Caco-2 (cell line): ENCODE data around the gene BLOC1S3. TPM values are rescaled to one million over a fixed set of nuclear protein-coding genes. Genes with fewer than 3 reads are reported as not detected.

ENCODE experiments used
- BruUV-seq: library from RNA; stranded (reverse); fragments of 400-500 nt; replicated peaks from 2 replicates; lab custom pipeline; 2021; lab: Mats Ljungman, UMichigan
- CTCF ChIA-PET: fragments of 300-600 bp; sonication (Branson Sonifier 250); formaldehyde crosslinking; loops from one replicate; lab custom pipeline; 2022; ENCODE audit warnings: antibody characterized with exemption; lab: Charles Lee
- POLR2A ChIA-PET: fragments of 300-600 bp; sonication (Branson Sonifier 250); formaldehyde crosslinking; loops from one replicate; lab custom pipeline; 2022; ENCODE audit warnings: antibody characterized with exemption; lab: Charles Lee
- DNase-seq, 2 experiments: peaks; one replicate each; pipeline versions ENCODE4 v3.0.0 to v3.0.0-alpha.2; 2020 to 2022
- H3K27me3 ChIP-seq: replicated peaks from 2 replicates; pipeline ENCODE4 v1.6.0; 2011; ENCODE audit warnings: low read length; ENCODE audit not compliant: control insufficient read depth, insufficient read depth
- H3K36me3 ChIP-seq: 2 replicates; pipeline ENCODE4 v1.5.1; 2011; ENCODE audit warnings: low read length; ENCODE audit not compliant: control insufficient read depth, insufficient read depth
- H3K4me1 ChIP-seq: fragments of 250-450 bp; sonication (Bioruptor Pico); 2 replicates; pipeline ENCODE4 v1.5.1; 2020; ENCODE audit warnings: mild to moderate bottlenecking
- H3K4me3 ChIP-seq: 2 replicates; pipeline ENCODE4 v1.5.1; 2011; ENCODE audit warnings: low read depth, mild to moderate bottlenecking, control low read depth, low read length
- H3K9me3 ChIP-seq: fragments of 250-450 bp; sonication (Bioruptor Pico); 2 replicates; pipeline ENCODE4 v1.5.1; 2020; ENCODE audit warnings: mild to moderate bottlenecking, moderate library complexity
- H3K27ac Mint-ChIP-seq: one replicate; pipeline ENCODE4 v1.8.0; 2022; ENCODE audit warnings: mixed read lengths; ENCODE audit not compliant: unreplicated experiment
- H3K27me3 Mint-ChIP-seq: one replicate; pipeline ENCODE4 v1.8.0; 2022; ENCODE audit warnings: mixed read lengths; ENCODE audit not compliant: insufficient read depth, unreplicated experiment
- H3K36me3 Mint-ChIP-seq: one replicate; pipeline ENCODE4 v1.8.0; 2022; ENCODE audit warnings: mild to moderate bottlenecking, mixed read lengths; ENCODE audit not compliant: insufficient read depth, unreplicated experiment
- H3K4me1 Mint-ChIP-seq: one replicate; pipeline ENCODE4 v1.8.0; 2022; ENCODE audit warnings: low read depth, mixed read lengths; ENCODE audit not compliant: unreplicated experiment
- H3K4me3 Mint-ChIP-seq: one replicate; pipeline ENCODE4 v1.8.0; 2022; ENCODE audit warnings: mild to moderate bottlenecking, moderate library complexity, mixed read lengths; ENCODE audit not compliant: unreplicated experiment
- H3K9me3 Mint-ChIP-seq: one replicate; pipeline ENCODE4 v1.8.0; 2022; ENCODE audit warnings: mixed read lengths; ENCODE audit not compliant: unreplicated experiment
- intact Hi-C: fragments of 100-400 bp; cut with micrococcal nuclease; formaldehyde crosslinking; loops from one replicate; pipeline ENCODE4 v1.10.0; 2022; ENCODE audit not compliant: unreplicated experiment
- total RNA-seq: library from RNA; stranded (reverse); gene quantifications from 2 replicates; pipeline ENCODE4 v1.2.3, GENCODE V29; 2022
- TF ChIP-seq, protein P1 (sequence below), 2 experiments: fragments of 200-600 bp in 1 of 2; IDR thresholded peaks; 1 replicate in 1 of 2; 2 replicates in 1 of 2; pipeline versions ENCODE4 v1.5.1 to v1.8.0; 2011 to 2022; ENCODE audit warnings: antibody characterized with exemption in 1 of 2, control low read depth in 1 of 2, inconsistent platforms in 1 of 2, low read depth in 1 of 2, low read length in 1 of 2, mild to moderate bottlenecking in 1 of 2, moderate library complexity in 1 of 2; ENCODE audit not compliant: insufficient read depth in 1 of 2, severe bottlenecking in 1 of 2, unreplicated experiment in 1 of 2

BLOC1S3 gene
- total RNA-seq, 1 experiment from 2014 or later, result 20.4 TPM

- Mint-ChIP-seq H3K4me1 (peaks cover 6% of the 10 kb centered on the region), H3K9me3 (no peaks in the 10 kb centered on the region), H3K4me3 (no peak overlapping the region), H3K36me3 (peaks cover 14% of the 10 kb centered on the region), H3K27me3 (no peaks in the 10 kb centered on the region), H3K27ac (no peak overlapping the region)
- no peak for DNase-seq
- Histone ChIP-seq H3K4me3 (no peak overlapping the region), H3K27me3 (no peaks in the 10 kb centered on the region), H3K36me3 (0 out of 2 replicates have a peak, but pooled peaks cover 2% of the 10 kb centered on the region), H3K4me1 (no peaks in the 10 kb centered on the region), H3K9me3 (no peaks in the 10 kb centered on the region)
- TF ChIP-seq, protein P1, sequence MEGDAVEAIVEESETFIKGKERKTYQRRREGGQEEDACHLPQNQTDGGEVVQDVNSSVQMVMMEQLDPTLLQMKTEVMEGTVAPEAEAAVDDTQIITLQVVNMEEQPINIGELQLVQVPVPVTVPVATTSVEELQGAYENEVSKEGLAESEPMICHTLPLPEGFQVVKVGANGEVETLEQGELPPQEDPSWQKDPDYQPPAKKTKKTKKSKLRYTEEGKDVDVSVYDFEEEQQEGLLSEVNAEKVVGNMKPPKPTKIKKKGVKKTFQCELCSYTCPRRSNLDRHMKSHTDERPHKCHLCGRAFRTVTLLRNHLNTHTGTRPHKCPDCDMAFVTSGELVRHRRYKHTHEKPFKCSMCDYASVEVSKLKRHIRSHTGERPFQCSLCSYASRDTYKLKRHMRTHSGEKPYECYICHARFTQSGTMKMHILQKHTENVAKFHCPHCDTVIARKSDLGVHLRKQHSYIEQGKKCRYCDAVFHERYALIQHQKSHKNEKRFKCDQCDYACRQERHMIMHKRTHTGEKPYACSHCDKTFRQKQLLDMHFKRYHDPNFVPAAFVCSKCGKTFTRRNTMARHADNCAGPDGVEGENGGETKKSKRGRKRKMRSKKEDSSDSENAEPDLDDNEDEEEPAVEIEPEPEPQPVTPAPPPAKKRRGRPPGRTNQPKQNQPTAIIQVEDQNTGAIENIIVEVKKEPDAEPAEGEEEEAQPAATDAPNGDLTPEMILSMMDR (IDR thresholded peaks at IDR 0.05; ENCODE audit: insufficient read depth in 1 of 2, low read depth in 1 of 2, low read length in 1 of 2, severe bottlenecking in 1 of 2, unreplicated experiment in 1 of 2), result no peak
- ChIA-PET POLR2A (no interaction called here), CTCF (no interaction called here)
- no TSS peak for BruUV-seq
- intact Hi-C loops, result no loop called here
These were observed 4.8 kb upstream of the BLOC1S3 start for GRCh38 chr19:45173816-45174215.

DNA sequence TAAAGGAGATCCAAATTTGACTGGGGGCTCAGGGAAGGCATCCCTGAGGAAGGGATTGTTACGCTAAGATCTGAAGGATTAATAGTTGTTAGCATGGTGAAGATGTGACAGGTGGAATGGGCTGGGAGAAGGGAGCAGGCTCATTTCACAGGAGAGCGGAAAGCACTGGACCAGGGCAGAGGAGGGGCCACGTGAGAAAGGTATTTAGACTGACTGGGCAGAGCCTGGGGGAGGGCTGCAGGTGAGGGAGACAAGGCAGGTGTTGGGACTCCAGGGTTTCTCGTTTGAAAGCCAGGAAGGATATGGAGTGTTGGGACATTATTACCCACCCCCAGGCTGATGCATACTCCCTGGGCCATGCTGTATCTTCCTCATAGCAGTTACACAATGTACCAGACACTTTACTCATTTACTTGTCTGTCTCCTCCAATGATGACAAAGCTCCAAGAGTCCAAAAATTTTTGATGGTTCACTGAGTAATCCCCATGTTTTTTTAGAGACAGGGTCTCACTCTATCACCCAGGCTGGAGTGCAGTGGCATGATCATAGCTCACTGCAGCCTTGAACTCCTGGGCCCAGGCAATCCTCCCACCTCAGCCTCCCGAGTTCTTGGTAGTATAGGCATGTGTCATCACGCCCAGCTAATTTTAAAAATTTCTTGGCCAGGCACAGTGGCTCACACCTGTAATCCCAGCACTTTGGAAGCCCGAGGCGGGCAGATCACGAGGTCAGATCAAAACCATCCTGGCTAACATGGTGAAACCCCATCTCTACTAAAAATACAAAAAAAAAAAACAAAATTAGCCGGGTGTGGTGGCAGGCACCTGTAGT, 2.9 kb upstream of the BLOC1S3 start:
- POLR2A ChIA-PET, result interaction anchor here (0.6 to 0.7 kb wide), 2 partner anchors 303 to 389 kb away, joined by 3 to 5 read pairs; no protein-coding TSS in a partner anchor
- peaks cover 7% of the 10 kb centered on the region for H3K4me1 Mint-ChIP-seq
- H3K27ac Mint-ChIP-seq, result no peak overlapping the region
- peak overlapping the region; percentile 51 for H3K4me3 Mint-ChIP-seq
- Histone ChIP-seq H3K4me3 (no peak overlapping the region), H3K36me3 (no peaks in the 10 kb centered on the region), H3K27me3 (no peaks in the 10 kb centered on the region), H3K4me1 (no peaks in the 10 kb centered on the region), H3K9me3 (no peaks in the 10 kb centered on the region)
- H3K36me3 Mint-ChIP-seq, result peaks cover 21% of the 10 kb centered on the region
- TF ChIP-seq, protein P1 (IDR thresholded peaks at IDR 0.05; ENCODE audit: insufficient read depth in 1 of 2, low read depth in 1 of 2, low read length in 1 of 2, severe bottlenecking in 1 of 2, unreplicated experiment in 1 of 2), result no peak
- H3K27me3 Mint-ChIP-seq, result no peaks in the 10 kb centered on the region
- no peak for DNase-seq
- intact Hi-C loops, result loop anchor here (5.0 kb wide), 1 partner anchor 232 kb away; the partner anchor contains the start of genes POLR1G and PPP1R13L
- no TSS peak for BruUV-seq
- no peaks in the 10 kb centered on the region for H3K9me3 Mint-ChIP-seq
- CTCF ChIA-PET, result no interaction called here

- H3K9me3 ChIP-seq, result no peaks in the 10 kb centered on the region
- Mint-ChIP-seq H3K9me3 (no peaks in the 10 kb centered on the region), H3K27me3 (no peaks in the 10 kb centered on the region), H3K4me1 (peaks cover 11% of the 10 kb centered on the region), H3K36me3 (peaks cover 28% of the 10 kb centered on the region), H3K4me3 (peak within 1 kb of the TSS; percentile 85), H3K27ac (peak within 1 kb of the TSS; percentile 88)
- no peaks in the 10 kb centered on the region for H3K27me3 ChIP-seq
- POLR2A ChIA-PET, result interaction anchor here (0.5 to 2.1 kb wide), 5 partner anchors 11 to 514 kb away, joined by 3 to 19 read pairs (median 4); partner anchors contain the start of genes PPP1R37, QPCTL and SNRPD2
- TSS peak; percentile 91 for BruUV-seq
- peak within 1 kb of the TSS; percentile 77 for H3K4me3 ChIP-seq
- CTCF ChIA-PET, result interaction anchor here (0.6 to 2.2 kb wide), 18 partner anchors 9 to 309 kb away, joined by 3 to 17 read pairs (median 4); partner anchors contain the start of gene NKPD1
- DNase-seq, result no peak
- H3K36me3 ChIP-seq, result no peaks in the 10 kb centered on the region
- intact Hi-C loops, result loop anchor here (1.0 to 5.0 kb wide), 5 partner anchors 17 to 229 kb away; partner anchors contain the start of genes NKPD1, POLR1G and PPP1R13L
- TF ChIP-seq, protein P1 (IDR thresholded peaks at IDR 0.05; ENCODE audit: insufficient read depth in 1 of 2, low read depth in 1 of 2, low read length in 1 of 2, severe bottlenecking in 1 of 2, unreplicated experiment in 1 of 2), result no peak
- H3K4me1 ChIP-seq, result no peaks in the 10 kb centered on the region
These were observed 745 bp upstream of the BLOC1S3 start, which contains the start of gene TRAPPC6A for GRCh38 chr19:45177817-45178261. Gene TRAPPC6A (minus strand): TSS chr19:45178237. CDS start chr19:45178218, 19 bp downstream.
